Measurements from ENCODE around the gene SF3A1. TPM values are rescaled to one million over a fixed set of nuclear protein-coding genes. Genes with fewer than 3 reads are reported as not detected.

The SF3A1 gene
- total and polyA plus RNA-seq, 2 donors (not counting 1 experiment from before 2014, with no cell fraction given), result 17.0 to 22.9 TPM

- H3K4me3 ChIP-seq (replicated peaks in 1 of 4; ENCODE audit: control extremely low read depth in 1 of 4, insufficient read depth in 1 of 4, low read depth in 3 of 4, low read length in 4 of 4), result no peak overlapping the region
- H3K27ac ChIP-seq (ENCODE audit: insufficient read depth, low read length), result no peak overlapping the region
- H3K4me2 ChIP-seq (ENCODE audit: extremely low read depth, insufficient read depth, low read length), result no peak overlapping the region
- peaks cover 4% of the 10 kb centered on the region for H3K4me1 ChIP-seq (ENCODE audit: control insufficient read depth, extremely low read depth, insufficient read depth, low read length)
- no peak overlapping the region for H2AFZ ChIP-seq (ENCODE audit: low read length)
- H3K27me3 ChIP-seq (ENCODE audit: control insufficient read depth, insufficient read depth, low read length), result no peaks in the 10 kb centered on the region
- H3K36me3 ChIP-seq (ENCODE audit: control insufficient read depth, insufficient read depth, low read length), result no peaks in the 10 kb centered on the region
- H3K9ac ChIP-seq (ENCODE audit: insufficient read depth, low read length), result no peak overlapping the region
- H4K20me1 ChIP-seq (ENCODE audit: control insufficient read depth, extremely low read depth, insufficient read depth, low read length), result no peaks in the 10 kb centered on the region
- no peaks in the 10 kb centered on the region for H3K9me3 ChIP-seq (ENCODE audit: control insufficient read depth, insufficient read depth, low read depth, low read length)
- DNase-seq (ENCODE audit: low read depth in 2 of 2), result no peak
- peaks cover 8% of the 10 kb centered on the region for H3K79me2 ChIP-seq (ENCODE audit: control insufficient read depth, insufficient read depth, low read length)
- TF ChIP-seq EZH2 (IDR thresholded peaks at IDR 0.05; ENCODE audit: low read length, missing control alignments) (no peak), CTCF (conservative IDR thresholded peaks at IDR 0.05 in 1 of 2, IDR thresholded peaks at IDR 0.05 in 1 of 2; ENCODE audit: low read depth in 1 of 2, low read length in 2 of 2) (no peak)
Observed at GRCh38 chr22:30393322-30393680, 36.6 kb upstream of the SF3A1 start.

- no peak overlapping the region for H3K4me2 ChIP-seq (ENCODE audit: extremely low read depth, insufficient read depth, low read length)
- no peaks in the 10 kb centered on the region for H3K9me3 ChIP-seq (ENCODE audit: control insufficient read depth, insufficient read depth, low read depth, low read length)
- no peak overlapping the region for H3K27ac ChIP-seq (ENCODE audit: insufficient read depth, low read length)
- no peaks in the 10 kb centered on the region for H3K36me3 ChIP-seq (ENCODE audit: control insufficient read depth, insufficient read depth, low read length)
- no peaks in the 10 kb centered on the region for H3K27me3 ChIP-seq (ENCODE audit: control insufficient read depth, insufficient read depth, low read length)
- peaks cover 2% of the 10 kb centered on the region for H3K4me1 ChIP-seq (ENCODE audit: control insufficient read depth, extremely low read depth, insufficient read depth, low read length)
- no peak for DNase-seq (ENCODE audit: low read depth in 2 of 2)
- H4K20me1 ChIP-seq (ENCODE audit: control insufficient read depth, extremely low read depth, insufficient read depth, low read length), result no peaks in the 10 kb centered on the region
- TF ChIP-seq CTCF (conservative IDR thresholded peaks at IDR 0.05 in 1 of 2, IDR thresholded peaks at IDR 0.05 in 1 of 2; ENCODE audit: low read depth in 1 of 2, low read length in 2 of 2), result no peak
- TF ChIP-seq EZH2 (IDR thresholded peaks at IDR 0.05; ENCODE audit: low read length, missing control alignments), result no peak
- H2AFZ ChIP-seq (ENCODE audit: low read length), result no peak overlapping the region
- peaks cover 4% of the 10 kb centered on the region for H3K79me2 ChIP-seq (ENCODE audit: control insufficient read depth, insufficient read depth, low read length)
- no peak overlapping the region for H3K4me3 ChIP-seq (replicated peaks in 1 of 4; ENCODE audit: control extremely low read depth in 1 of 4, insufficient read depth in 1 of 4, low read depth in 3 of 4, low read length in 4 of 4)
- H3K9ac ChIP-seq (ENCODE audit: insufficient read depth, low read length), result no peak overlapping the region
Observed at GRCh38 chr22:30392661-30393321, 36.1 kb upstream of the SF3A1 start.

- no peak overlapping the region for H3K9ac ChIP-seq (ENCODE audit: insufficient read depth, low read length)
- H3K9me3 ChIP-seq (ENCODE audit: control insufficient read depth, insufficient read depth, low read depth, low read length), result no peaks in the 10 kb centered on the region
- DNase-seq (ENCODE audit: low read depth in 2 of 2), result peak; percentile 70 to 72
- H3K36me3 ChIP-seq (ENCODE audit: control insufficient read depth, insufficient read depth, low read length), result no peaks in the 10 kb centered on the region
- peaks cover 3% of the 10 kb centered on the region for H3K4me1 ChIP-seq (ENCODE audit: control insufficient read depth, extremely low read depth, insufficient read depth, low read length)
- H3K27me3 ChIP-seq (ENCODE audit: control insufficient read depth, insufficient read depth, low read length), result no peaks in the 10 kb centered on the region
- no peak overlapping the region for H3K4me2 ChIP-seq (ENCODE audit: extremely low read depth, insufficient read depth, low read length)
- H3K79me2 ChIP-seq (ENCODE audit: control insufficient read depth, insufficient read depth, low read length), result no peaks in the 10 kb centered on the region
- no peak overlapping the region for H3K4me3 ChIP-seq (replicated peaks in 1 of 4; ENCODE audit: control extremely low read depth in 1 of 4, insufficient read depth in 1 of 4, low read depth in 3 of 4, low read length in 4 of 4)
- TF ChIP-seq CTCF (conservative IDR thresholded peaks at IDR 0.05 in 1 of 2, IDR thresholded peaks at IDR 0.05 in 1 of 2; ENCODE audit: low read depth in 1 of 2, low read length in 2 of 2) (peak; percentile 63 to 67), EZH2 (IDR thresholded peaks at IDR 0.05; ENCODE audit: low read length, missing control alignments) (no peak)
- no peaks in the 10 kb centered on the region for H4K20me1 ChIP-seq (ENCODE audit: control insufficient read depth, extremely low read depth, insufficient read depth, low read length)
- no peak overlapping the region for H2AFZ ChIP-seq (ENCODE audit: low read length)
- H3K27ac ChIP-seq (ENCODE audit: insufficient read depth, low read length), result no peak overlapping the region
Observed at GRCh38 chr22:30390974-30391691, 34.4 kb upstream of the SF3A1 start.

Measured in fibroblast of lung (primary cell).